SK-N-SH (cell line): ENCODE measurements around the gene PLEKHM1. TPM values are rescaled to one million over a fixed set of nuclear protein-coding genes. Genes with fewer than 3 reads are reported as not detected.
"Not testable (repeated sequence)": the region's sequence is repeated elsewhere in the genome, so short reads cannot be mapped to it uniquely, and the experiment has no call there.

Experiments used
- CTCF ChIA-PET: fragments of 300-600, 350-600 bp; formaldehyde crosslinking; extraction: SDS; loops from one replicate; lab custom pipeline; 2021; lab: Yijun Ruan, JAX
- POLR2A ChIA-PET: fragments of 350-600 bp; sonication (Branson Sonifier 250); formaldehyde crosslinking; extraction: SDS; loops from one replicate; lab custom pipeline; 2020; ENCODE audit warnings: antibody characterized with exemption, inconsistent platforms; lab: Yijun Ruan, JAX
- DNase-seq: peaks from one replicate; pipeline ENCODE4 v3.0.0; 2012
- H2AFZ ChIP-seq: fragments of 200-600 bp; sonication (generic); 2 replicates; pipeline ENCODE4 v1.8.1; 2016; ENCODE audit warnings: antibody characterized with exemption, mild to moderate bottlenecking, low read depth
- H3F3A ChIP-seq: fragments of 200-600 bp; sonication (generic); replicated peaks from 2 replicates; pipeline ENCODE3; 2016; ENCODE audit warnings: antibody characterized with exemption, mild to moderate bottlenecking; ENCODE audit not compliant: insufficient read depth
- H3K27ac ChIP-seq, 2 experiments: fragments of 200-500 bp in 1 of 2; fragments of 200-600 bp in 1 of 2; sonication (Bioruptor generic) in 1 of 2; sonication (generic), shearing (Covaris generic) in 1 of 2; 2 replicates each; pipeline versions ENCODE4 v1.5.1 to v1.6.1; 2014 to 2016; ENCODE audit warnings: low read depth in 2 of 2, inconsistent platforms in 1 of 2, low read length in 1 of 2, mild to moderate bottlenecking in 1 of 2, mixed read lengths in 1 of 2
- H3K27me3 ChIP-seq: fragments of 200-600 bp; sonication (generic), shearing (Covaris generic); 2 replicates; pipeline ENCODE4 v1.6.1; 2016; ENCODE audit warnings: mixed run types; ENCODE audit not compliant: insufficient read depth
- H3K36me3 ChIP-seq, 2 experiments: fragments of 200-500 bp in 1 of 2; fragments of 200-600 bp in 1 of 2; sonication (Bioruptor generic) in 1 of 2; sonication (generic) in 1 of 2; replicated peaks in 1 of 2; 2 replicates each; pipeline versions ENCODE3 to v1.5.1; 2014 to 2016; ENCODE audit warnings: low read length in 1 of 2, mild to moderate bottlenecking in 1 of 2; ENCODE audit not compliant: insufficient read depth in 2 of 2, control insufficient read depth in 1 of 2
- H3K4me1 ChIP-seq, 2 experiments: fragments of 200-500 bp in 1 of 2; fragments of 200-600 bp in 1 of 2; sonication (Bioruptor generic) in 1 of 2; sonication (generic), shearing (Covaris generic) in 1 of 2; 2 replicates each; pipeline versions ENCODE4 v1.5.1 to v1.6.1; 2014 to 2016; ENCODE audit warnings: low read depth in 1 of 2, low read length in 1 of 2, mixed run types in 1 of 2; ENCODE audit not compliant: insufficient read depth in 2 of 2, control insufficient read depth in 1 of 2
- H3K4me2 ChIP-seq: fragments of 200-600 bp; sonication (generic), shearing (Covaris generic); 2 replicates; pipeline ENCODE4 v1.6.1; 2017; ENCODE audit warnings: mixed run types
- H3K4me3 ChIP-seq, 2 experiments: fragments of 200-500 bp in 1 of 2; fragments of 200-600 bp in 1 of 2; sonication (Bioruptor generic) in 1 of 2; sonication (generic), shearing (Covaris generic) in 1 of 2; 2 replicates each; pipeline versions ENCODE4 v1.5.1 to v1.8.1; 2014 to 2016; ENCODE audit warnings: low read depth in 2 of 2, inconsistent platforms in 1 of 2, low read length in 1 of 2, mild to moderate bottlenecking in 1 of 2, mixed read lengths in 1 of 2, moderate library complexity in 1 of 2
- H3K79me2 ChIP-seq: fragments of 200-600 bp; sonication (generic); 2 replicates; pipeline ENCODE4 v1.8.1; 2017; ENCODE audit warnings: mild to moderate bottlenecking; ENCODE audit not compliant: insufficient read depth
- H3K9ac ChIP-seq: fragments of 200-600 bp; sonication (generic); 2 replicates; pipeline ENCODE4 v1.6.1; 2017; ENCODE audit warnings: mixed run types
- H3K9me2 ChIP-seq: fragments of 200-600 bp; sonication (generic); 2 replicates; pipeline ENCODE4 v1.6.1; 2017; ENCODE audit warnings: mixed run types
- H3K9me3 ChIP-seq: fragments of 200-600 bp; sonication (generic); 2 replicates; pipeline ENCODE4 v1.6.1; 2017; ENCODE audit warnings: mixed run types, mild to moderate bottlenecking, moderate library complexity
- H4K20me1 ChIP-seq: fragments of 200-600 bp; sonication (generic); 2 replicates; pipeline ENCODE4 v1.6.1; 2017; ENCODE audit warnings: mild to moderate bottlenecking, mixed run types; ENCODE audit not compliant: insufficient read depth
- WGBS: methylation state at CpG from one replicate; pipeline ENCODE4 v1.1.6; 2017; ENCODE audit warnings: low lambda C conversion rate; 5-methylcytosine and 5-hydroxymethylcytosine counted together
- polyA plus RNA-seq, 3 experiments: library from polyadenylated mRNA; depleted of rRNA; stranded (reverse); fragments of >200 nt; gene quantifications; 2 replicates each; pipeline ENCODE4 v1.2.3, GENCODE V29; 2012

Gene PLEKHM1
- polyA plus RNA-seq, 1 of the 3 experiments (the other 2 are of a cell fraction) = 12.3 TPM

DNA sequence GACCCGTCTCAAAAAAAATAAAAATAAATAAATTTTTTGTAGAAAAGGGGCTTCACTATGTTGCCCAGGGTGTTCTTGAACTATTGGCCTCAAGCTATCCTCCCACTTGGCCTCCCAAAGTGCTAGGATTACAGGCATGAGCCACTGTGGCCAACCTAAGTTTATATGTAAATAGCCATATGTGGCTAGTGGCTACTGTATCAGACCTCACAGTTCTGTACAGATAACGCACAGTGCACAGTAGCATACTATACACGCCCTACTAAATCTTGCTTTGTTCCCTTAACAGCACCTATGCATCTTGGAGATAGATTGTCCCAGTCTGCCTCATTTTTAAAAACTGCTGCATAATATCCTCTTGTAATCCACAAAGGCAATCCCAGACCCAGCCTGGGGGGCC lies 8.7 kb upstream of the PLEKHM1 start:
- H3K4me1 ChIP-seq, H3K36me3 ChIP-seq, H3K9me2 ChIP-seq, H4K20me1 ChIP-seq, H3K4me3 ChIP-seq, H2AFZ ChIP-seq, H3K9me3 ChIP-seq, H3K27ac ChIP-seq, H3K9ac ChIP-seq, H3K27me3 ChIP-seq, H3K4me2 ChIP-seq, CTCF ChIA-PET, H3K79me2 ChIP-seq, H3F3A ChIP-seq, DNase-seq, POLR2A ChIA-PET: not testable (repeated sequence)
- 98% methylated on average over 3 of the region's 3 CpGs for WGBS

DNA sequence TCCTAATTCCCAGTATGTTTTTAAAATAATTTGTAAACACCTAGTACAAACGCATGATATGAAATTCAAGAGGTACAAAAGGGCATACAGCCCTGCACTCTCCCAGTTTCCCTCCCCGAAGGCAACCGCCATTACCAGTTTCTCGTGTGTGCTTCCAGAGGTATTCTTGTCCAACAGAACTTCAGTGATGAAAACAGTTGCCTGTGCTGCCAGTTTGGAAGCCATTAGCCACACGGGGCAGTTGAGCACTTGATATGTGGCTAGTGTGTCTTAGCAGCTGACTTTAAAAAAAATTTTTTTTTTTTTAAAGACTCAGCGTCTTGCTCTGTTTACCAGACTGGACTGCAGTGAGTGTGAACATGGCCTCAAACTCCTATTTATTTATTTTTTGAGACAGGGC lies 7.9 kb upstream of the PLEKHM1 start:
- H3K79me2 ChIP-seq, H3K4me2 ChIP-seq, H3K4me3 ChIP-seq, H3K9me3 ChIP-seq, H4K20me1 ChIP-seq, DNase-seq, H3K4me1 ChIP-seq, POLR2A ChIA-PET, H3K9ac ChIP-seq, H3K36me3 ChIP-seq, CTCF ChIA-PET, H3K27ac ChIP-seq, H3K27me3 ChIP-seq, H2AFZ ChIP-seq, H3K9me2 ChIP-seq, H3F3A ChIP-seq: not testable (repeated sequence)
- WGBS = 70% methylated on average over 2 of the region's 6 CpGs

DNA sequence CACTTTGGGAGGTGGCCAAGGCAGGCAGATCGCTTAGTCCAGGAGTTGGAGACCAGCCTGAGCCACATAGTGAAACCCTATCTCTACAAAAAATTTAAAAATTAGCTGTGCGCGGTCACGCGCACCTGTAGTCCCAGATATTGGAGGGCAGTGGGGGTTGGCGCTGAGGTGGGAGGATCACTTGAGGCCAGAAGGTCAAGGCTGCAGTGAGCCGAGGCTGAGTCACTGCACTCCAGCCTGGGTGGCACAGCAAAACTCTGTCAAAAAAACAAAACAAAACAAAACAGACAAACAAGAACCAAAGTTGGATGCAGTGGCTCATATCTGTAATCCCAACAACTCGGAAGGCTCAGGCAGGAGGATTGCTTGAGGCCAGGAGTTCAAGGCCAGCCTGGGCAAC lies 6.9 kb upstream of the PLEKHM1 start:
- 85% methylated on average over 7 of the region's 8 CpGs for WGBS
- H3K9ac ChIP-seq, H3K27ac ChIP-seq, H3K9me2 ChIP-seq, H3K27me3 ChIP-seq, H3K4me1 ChIP-seq, H3F3A ChIP-seq, H3K36me3 ChIP-seq, POLR2A ChIA-PET, H3K4me2 ChIP-seq, H2AFZ ChIP-seq, CTCF ChIA-PET, H3K9me3 ChIP-seq, H3K4me3 ChIP-seq, DNase-seq, H4K20me1 ChIP-seq, H3K79me2 ChIP-seq: not testable (repeated sequence)

DNA sequence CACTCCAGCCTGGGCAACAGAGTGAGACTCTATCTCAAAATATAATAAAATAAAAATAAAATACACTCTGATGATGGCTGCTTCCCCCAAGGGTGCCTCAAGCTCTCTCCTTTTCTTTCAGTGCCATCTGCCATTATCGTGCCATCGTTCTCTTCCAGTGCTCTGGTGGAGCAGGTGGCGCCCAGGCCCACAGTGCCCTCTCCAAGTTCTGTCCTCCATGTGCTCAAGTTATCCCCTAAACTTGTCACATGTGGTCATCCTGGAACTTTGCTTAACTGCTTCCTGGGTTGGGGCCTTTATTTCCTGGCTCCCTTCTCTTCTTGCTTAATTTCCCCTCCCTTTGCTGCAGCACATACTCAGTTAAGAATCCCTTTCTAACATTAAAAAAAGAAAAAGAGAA lies 6.0 kb upstream of the PLEKHM1 start:
- H3K36me3 ChIP-seq, POLR2A ChIA-PET, H3K9me2 ChIP-seq, H3K27me3 ChIP-seq, H3K9me3 ChIP-seq, DNase-seq, H3K27ac ChIP-seq, H3K4me2 ChIP-seq, H3K79me2 ChIP-seq, H3K9ac ChIP-seq, H3K4me3 ChIP-seq, CTCF ChIA-PET, H3K4me1 ChIP-seq, H3F3A ChIP-seq, H2AFZ ChIP-seq, H4K20me1 ChIP-seq: not testable (repeated sequence)
- WGBS = 100% methylated on average over 3 of the region's 3 CpGs

DNA sequence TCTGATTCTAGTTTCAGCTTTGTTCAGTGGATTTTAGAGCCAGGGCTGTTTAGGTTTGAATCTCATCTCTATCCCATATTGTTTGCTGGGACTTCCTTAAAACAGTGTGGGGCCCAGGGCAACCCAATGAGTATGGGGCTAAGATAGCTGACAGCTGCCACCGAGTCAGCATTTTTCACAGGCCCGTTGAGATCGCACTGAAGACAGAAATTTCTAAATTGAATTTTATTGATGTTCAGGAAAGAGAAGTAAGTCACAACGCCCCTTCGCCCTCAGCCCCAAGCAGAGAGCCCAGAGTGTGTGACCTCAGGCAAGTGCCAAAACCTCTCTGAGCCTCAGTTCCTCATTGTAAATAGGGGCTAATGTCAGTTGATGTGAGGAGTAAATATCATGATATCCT lies 4.0 kb upstream of the PLEKHM1 start:
- CTCF ChIA-PET, DNase-seq, H2AFZ ChIP-seq, POLR2A ChIA-PET, H3F3A ChIP-seq, H3K4me1 ChIP-seq, H3K36me3 ChIP-seq, H3K4me3 ChIP-seq, H3K4me2 ChIP-seq, H3K9ac ChIP-seq, H3K9me3 ChIP-seq, H3K9me2 ChIP-seq, H3K27ac ChIP-seq, H3K79me2 ChIP-seq, H4K20me1 ChIP-seq, H3K27me3 ChIP-seq: not testable (repeated sequence)
- 65% methylated on average over 5 of the region's 5 CpGs for WGBS

DNA sequence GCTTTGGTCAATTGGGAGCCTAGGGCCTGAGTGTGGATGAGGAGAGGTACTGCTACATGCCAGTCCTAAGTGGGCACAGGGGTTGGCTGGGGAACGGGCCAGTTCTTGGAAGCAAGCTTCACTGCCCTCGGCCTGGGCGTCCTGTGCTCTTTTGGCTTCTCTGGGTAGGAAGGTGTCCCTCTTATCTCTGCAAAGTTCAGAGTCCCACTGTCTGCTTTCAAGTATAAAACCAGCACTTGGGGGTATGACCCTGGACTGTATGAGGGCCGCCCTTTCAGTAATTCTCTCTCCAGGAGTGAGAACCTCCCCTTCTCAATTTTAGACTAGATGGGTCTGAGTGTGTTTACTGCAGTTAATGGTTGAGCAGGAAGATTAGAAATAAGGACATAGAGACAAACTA lies 1.6 kb upstream of the PLEKHM1 start:
- H3K9me2 ChIP-seq, CTCF ChIA-PET, H3K4me2 ChIP-seq, H3K9ac ChIP-seq, H4K20me1 ChIP-seq, H3K27me3 ChIP-seq, H3K4me1 ChIP-seq, H3K9me3 ChIP-seq, POLR2A ChIA-PET, H3K4me3 ChIP-seq, H3K79me2 ChIP-seq, H3K27ac ChIP-seq, H3K36me3 ChIP-seq, DNase-seq, H2AFZ ChIP-seq: not testable (repeated sequence)
- WGBS = 100% methylated on average over 4 of the region's 4 CpGs
- peaks cover 11% of the 10 kb centered on the region for H3F3A ChIP-seq

DNA sequence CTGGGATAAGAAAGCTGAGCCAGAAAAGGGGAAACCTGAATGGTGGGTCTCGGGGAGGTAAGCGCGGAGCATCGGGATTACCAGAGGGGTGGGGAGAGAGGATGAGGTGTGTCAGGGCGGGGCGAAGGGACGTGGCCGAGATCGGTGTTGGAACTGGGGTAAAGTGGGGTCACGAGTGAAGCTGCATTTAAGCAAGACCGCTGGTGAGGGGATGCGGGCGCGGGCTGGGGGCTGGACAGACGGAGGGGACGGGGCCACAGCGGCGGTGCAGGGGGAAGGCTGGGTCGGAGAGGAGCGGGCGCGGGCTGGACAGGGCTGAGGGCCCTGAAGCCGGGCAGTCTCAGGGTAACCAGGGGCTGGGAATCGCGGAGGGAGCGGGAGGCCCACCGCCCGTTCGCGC lies 323 bp downstream of the PLEKHM1 start:
- POLR2A ChIA-PET = not testable (repeated sequence)

More for the DNA sequence above, 323 bp downstream of the PLEKHM1 start:
- H3K9me2 ChIP-seq, CTCF ChIA-PET, H3K27ac ChIP-seq, H3K9me3 ChIP-seq, H3K79me2 ChIP-seq, H3K27me3 ChIP-seq, H4K20me1 ChIP-seq, H3K4me1 ChIP-seq, H3K36me3 ChIP-seq, H2AFZ ChIP-seq: not testable (repeated sequence)
- DNase-seq = peak; percentile 25
- peaks cover 11% of the 10 kb centered on the region for H3F3A ChIP-seq
- H3K4me3 ChIP-seq = peak overlapping the region; percentile 55 to 56
- WGBS = 1% methylated on average over 23 of the region's 30 CpGs
- H3K9ac ChIP-seq = peak overlapping the region; percentile 74
- H3K4me2 ChIP-seq = peak overlapping the region; percentile 84
